Epithelial cell of proximal tubule (primary cell): ENCODE data around the gene FMNL2. TPM values are rescaled to one million over a fixed set of nuclear protein-coding genes. Genes with fewer than 3 reads are reported as not detected.

Source experiments
- DNase-seq: peaks from one replicate; pipeline ENCODE4 v3.0.0-alpha.2; 2011; ENCODE audit warnings: low read depth
- H3K4me3 ChIP-seq: 2 replicates; pipeline ENCODE4 v1.5.1; 2011; ENCODE audit warnings: low read depth, mild to moderate bottlenecking, low read length
- CTCF ChIP-seq: conservative IDR thresholded peaks from 2 replicates; pipeline ENCODE4 v1.5.1; 2012; ENCODE audit warnings: low read depth, mild to moderate bottlenecking, low read length
- total RNA-seq: library from RNA; depleted of rRNA; stranded (reverse); fragments of >200 nt; gene quantifications from 2 replicates; pipeline ENCODE4 v1.2.3, GENCODE V29; 2015

The FMNL2 gene
- total RNA-seq, 1 donor from 2014 or later, result 29.7 TPM

DNA sequence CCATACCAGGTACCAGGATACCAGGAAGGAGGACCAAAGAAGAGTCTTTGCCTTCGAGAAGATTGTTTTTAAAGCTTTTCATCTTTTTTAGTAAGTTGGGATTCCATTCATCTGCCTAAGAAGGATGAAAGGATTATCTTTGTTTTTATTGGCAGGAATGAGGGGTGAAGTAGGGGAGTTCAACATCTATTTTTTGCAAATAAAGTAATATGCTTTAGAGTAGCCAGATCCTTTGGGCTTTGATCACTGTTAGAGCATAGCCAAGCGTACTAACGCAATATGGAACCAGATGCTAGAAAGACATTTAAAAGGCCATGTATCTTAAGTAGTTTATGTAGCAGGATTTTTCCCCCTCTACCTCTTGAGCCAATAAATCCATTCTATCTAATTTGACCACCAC, 249.3 kb downstream of the FMNL2 start:
- no peak for DNase-seq
- TF ChIP-seq CTCF, result no peak
- H3K4me3 ChIP-seq, result no peak overlapping the region

DNA sequence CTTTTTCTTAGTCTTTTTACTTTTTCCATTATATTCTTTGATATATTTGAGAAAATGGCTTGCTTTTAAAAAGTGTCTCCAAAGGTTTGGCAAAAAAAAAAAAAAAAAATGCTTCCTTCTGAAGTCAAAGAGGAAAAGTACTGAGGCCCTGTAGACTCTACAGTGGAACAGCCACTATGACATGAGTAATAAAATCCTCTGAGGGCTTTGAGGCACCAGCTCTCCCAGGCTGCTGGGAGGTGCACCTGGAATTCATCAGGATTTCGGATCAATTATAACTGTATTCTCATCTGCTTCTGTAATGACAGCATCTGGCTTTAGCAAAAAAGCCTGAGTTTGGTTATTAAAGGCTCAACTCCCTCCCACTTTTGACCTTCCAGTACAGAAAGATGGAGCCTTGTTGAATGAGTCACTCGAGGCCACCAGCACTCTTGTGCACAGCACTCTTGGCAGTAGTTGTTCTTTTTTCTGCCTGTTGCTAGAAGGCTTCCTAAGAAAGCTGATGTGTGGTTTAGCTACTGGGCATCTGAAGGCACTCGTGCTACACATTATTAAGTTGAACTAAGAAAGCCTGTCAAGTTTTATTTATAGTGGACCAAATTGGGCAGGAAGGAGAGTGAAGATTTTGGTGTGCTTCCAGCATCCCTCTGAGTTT, 251.0 kb downstream of the FMNL2 start:
- TF ChIP-seq CTCF, result no peak
- H3K4me3 ChIP-seq, result no peak overlapping the region
- DNase-seq, result peak; percentile 13

GRCh38 chr2:152587187-152587947, 252.4 kb downstream of the FMNL2 start:
- DNase-seq, result no peak
- no peak for TF ChIP-seq CTCF
- no peak overlapping the region for H3K4me3 ChIP-seq

GRCh38 chr2:152588998-152589397, 254.0 kb downstream of the FMNL2 start:
- no peak overlapping the region for H3K4me3 ChIP-seq
- DNase-seq, result no peak
- TF ChIP-seq CTCF, result no peak

- DNase-seq, result no peak
- TF ChIP-seq CTCF, result no peak
- no peak overlapping the region for H3K4me3 ChIP-seq
These were observed 259.2 kb downstream of the FMNL2 start for GRCh38 chr2:152594022-152594766.

GRCh38 chr2:152594792-152595191, 259.8 kb downstream of the FMNL2 start:
- no peak for DNase-seq
- H3K4me3 ChIP-seq, result no peak overlapping the region
- no peak for TF ChIP-seq CTCF
